ENCODE results near the gene RTKN2.

- TF ChIP-seq CTCF (IDR thresholded peaks at IDR 0.05) (peak; percentile 27 to 54 (median 46)), POLR2A (IDR thresholded peaks at IDR 0.05) (no peak), EP300 (IDR thresholded peaks at IDR 0.05) (no peak)
Observed at GRCh38 chr10:62264702-62265436, 3.8 kb downstream of the RTKN2 start.
